CD4-positive, alpha-beta T cell (primary cell): ENCODE results near the gene ASTN2. TPM values are rescaled to one million over a fixed set of nuclear protein-coding genes. Genes with fewer than 3 reads are reported as not detected.

Experiments used
- ATAC-seq: fragments of 200-7000 bp; cut with Tn5 transposase; one replicate; pipeline ENCODE4 v1.10.0; 2022; ENCODE audit warnings: mild to moderate bottlenecking; ENCODE audit not compliant: poor library complexity
- CTCF ChIA-PET: fragments of 350-600 bp; sonication (Branson Sonifier 250); formaldehyde crosslinking; loops from one replicate; lab custom pipeline; 2021; ENCODE audit warnings: antibody characterized with exemption, inconsistent platforms; lab: Charles Lee
- POLR2A ChIA-PET: fragments of 350-600 bp; sonication (Branson Sonifier 250); formaldehyde crosslinking; loops from one replicate; lab custom pipeline; 2021; ENCODE audit warnings: antibody characterized with exemption, inconsistent platforms; lab: Charles Lee
- DNase-seq, 14 experiments: peaks; one replicate each; pipeline ENCODE4 v3.0.0-alpha.2; 2013 to 2020; ENCODE audit warnings: mixed read lengths in 2 of 14
- H3K27ac ChIP-seq, 2 donors: one replicate each; pipeline versions ENCODE4 v1.5.1 to v1.7.0; 2013; ENCODE audit warnings: low read length in 2 of 2, low read depth in 1 of 2, mild to moderate bottlenecking in 1 of 2
- H3K27me3 ChIP-seq, 2 experiments: 1 replicate in 1 of 2; 2 replicates in 1 of 2; pipeline versions ENCODE4 v1.6.1 to v1.7.0; 2013; ENCODE audit warnings: low read length in 2 of 2, control low read depth in 1 of 2, mild to moderate bottlenecking in 1 of 2, moderate library complexity in 1 of 2; ENCODE audit not compliant: insufficient read depth in 2 of 2, control insufficient read depth in 1 of 2
- H3K36me3 ChIP-seq: one replicate; pipeline ENCODE4 v1.6.1; 2013; ENCODE audit warnings: low read length, control low read depth; ENCODE audit not compliant: insufficient read depth
- H3K4me1 ChIP-seq: one replicate; pipeline ENCODE4 v1.6.1; 2013; ENCODE audit warnings: low read length, control low read depth; ENCODE audit not compliant: insufficient read depth
- H3K4me3 ChIP-seq: one replicate; pipeline ENCODE4 v1.5.1; 2013; ENCODE audit warnings: mild to moderate bottlenecking, low read length, moderate library complexity
- H3K9me3 ChIP-seq, 2 experiments: 1 replicate in 1 of 2; 2 replicates in 1 of 2; pipeline versions ENCODE4 v1.6.1 to v1.7.0; 2013; ENCODE audit warnings: low read length in 2 of 2, mild to moderate bottlenecking in 2 of 2, control low read depth in 1 of 2, moderate library complexity in 1 of 2; ENCODE audit not compliant: control insufficient read depth in 1 of 2, insufficient read depth in 1 of 2
- H3K27ac Mint-ChIP-seq: one replicate; pipeline ENCODE4 v1.8.0; 2020; ENCODE audit warnings: mixed read lengths
- H3K27me3 Mint-ChIP-seq: one replicate; pipeline ENCODE4 v1.8.0; 2021; ENCODE audit warnings: mixed read lengths
- H3K36me3 Mint-ChIP-seq: one replicate; pipeline ENCODE4 v1.8.0; 2021; ENCODE audit warnings: low read depth, mixed read lengths
- H3K4me1 Mint-ChIP-seq: one replicate; pipeline ENCODE4 v1.8.0; 2021; ENCODE audit warnings: low read depth, mixed read lengths
- H3K4me3 Mint-ChIP-seq: one replicate; pipeline ENCODE4 v1.8.0; 2020; ENCODE audit warnings: mild to moderate bottlenecking, mixed read lengths
- H3K9me3 Mint-ChIP-seq: one replicate; pipeline ENCODE4 v1.8.0; 2020; ENCODE audit warnings: mixed read lengths
- intact Hi-C, 2 experiments: fragments of 100-400 bp; cut with DNase I in 1 of 2; cut with micrococcal nuclease in 1 of 2; formaldehyde crosslinking; loops; one replicate each; pipeline versions ENCODE4 v1.15.1 to v1.9.0; 2023 to 2025; cut with DNase I, micrococcal nuclease
- total RNA-seq, 174 experiments: library from RNA in 2 of 174; stranded (reverse) in 2 of 174; gene quantifications; one replicate each; pipeline ENCODE4 v1.2.3 and lab custom pipeline; 2021 to 2026
- TF ChIP-seq, protein P1 (sequence below): fragments of 200-600 bp; IDR thresholded peaks from one replicate; pipeline ENCODE4 v1.8.0; 2022; ENCODE audit warnings: antibody characterized with exemption, mild to moderate bottlenecking

Gene ASTN2
- total RNA-seq, 2 experiments from 2014 or later: 2.3 to 2.4 TPM

GRCh38 chr9:116733010-116733641 lies 681.7 kb downstream of the ASTN2 start:
- DNase-seq: no peak
- ChIA-PET CTCF (no interaction called here), POLR2A (no interaction called here)
- Histone ChIP-seq H3K27ac (no peak overlapping the region), H3K27me3 (no peaks in the 10 kb centered on the region), H3K4me3 (no peak overlapping the region), H3K36me3 (no peaks in the 10 kb centered on the region), H3K4me1 (peaks cover 4% of the 10 kb centered on the region), H3K9me3 (no peaks in the 10 kb centered on the region)
- no peak overlapping the region for H3K27ac Mint-ChIP-seq
- no peak for ATAC-seq
- no peaks in the 10 kb centered on the region for H3K9me3 Mint-ChIP-seq
- no peaks in the 10 kb centered on the region for H3K4me1 Mint-ChIP-seq
- H3K36me3 Mint-ChIP-seq: no peaks in the 10 kb centered on the region
- TF ChIP-seq, protein P1, sequence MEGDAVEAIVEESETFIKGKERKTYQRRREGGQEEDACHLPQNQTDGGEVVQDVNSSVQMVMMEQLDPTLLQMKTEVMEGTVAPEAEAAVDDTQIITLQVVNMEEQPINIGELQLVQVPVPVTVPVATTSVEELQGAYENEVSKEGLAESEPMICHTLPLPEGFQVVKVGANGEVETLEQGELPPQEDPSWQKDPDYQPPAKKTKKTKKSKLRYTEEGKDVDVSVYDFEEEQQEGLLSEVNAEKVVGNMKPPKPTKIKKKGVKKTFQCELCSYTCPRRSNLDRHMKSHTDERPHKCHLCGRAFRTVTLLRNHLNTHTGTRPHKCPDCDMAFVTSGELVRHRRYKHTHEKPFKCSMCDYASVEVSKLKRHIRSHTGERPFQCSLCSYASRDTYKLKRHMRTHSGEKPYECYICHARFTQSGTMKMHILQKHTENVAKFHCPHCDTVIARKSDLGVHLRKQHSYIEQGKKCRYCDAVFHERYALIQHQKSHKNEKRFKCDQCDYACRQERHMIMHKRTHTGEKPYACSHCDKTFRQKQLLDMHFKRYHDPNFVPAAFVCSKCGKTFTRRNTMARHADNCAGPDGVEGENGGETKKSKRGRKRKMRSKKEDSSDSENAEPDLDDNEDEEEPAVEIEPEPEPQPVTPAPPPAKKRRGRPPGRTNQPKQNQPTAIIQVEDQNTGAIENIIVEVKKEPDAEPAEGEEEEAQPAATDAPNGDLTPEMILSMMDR: no peak
- no peak overlapping the region for H3K4me3 Mint-ChIP-seq
- intact Hi-C loops: no loop called here
- peaks cover 54% of the 10 kb centered on the region for H3K27me3 Mint-ChIP-seq

- DNase-seq: no peak
- no peaks in the 10 kb centered on the region for H3K27me3 ChIP-seq
- no peak overlapping the region for H3K27ac Mint-ChIP-seq
- no peaks in the 10 kb centered on the region for H3K9me3 Mint-ChIP-seq
- no peaks in the 10 kb centered on the region for H3K9me3 ChIP-seq
- no peaks in the 10 kb centered on the region for H3K4me1 Mint-ChIP-seq
- no peaks in the 10 kb centered on the region for H3K36me3 Mint-ChIP-seq
- TF ChIP-seq, protein P1: no peak
- peaks cover 28% of the 10 kb centered on the region for H3K27me3 Mint-ChIP-seq
- intact Hi-C loops: no loop called here
- H3K4me1 ChIP-seq: no peaks in the 10 kb centered on the region
- no peaks in the 10 kb centered on the region for H3K36me3 ChIP-seq
- no peak for ATAC-seq
- no peak overlapping the region for H3K4me3 Mint-ChIP-seq
- ChIA-PET CTCF (no interaction called here), POLR2A (no interaction called here)
- H3K4me3 ChIP-seq: no peak overlapping the region
- H3K27ac ChIP-seq: no peak overlapping the region
These were observed 688.3 kb downstream of the ASTN2 start for GRCh38 chr9:116726602-116727001.

GRCh38 chr9:116724123-116724522 lies 690.7 kb downstream of the ASTN2 start:
- H3K27me3 ChIP-seq: no peaks in the 10 kb centered on the region
- TF ChIP-seq, protein P1: no peak
- Mint-ChIP-seq H3K36me3 (no peaks in the 10 kb centered on the region), H3K9me3 (no peaks in the 10 kb centered on the region), H3K4me3 (no peak overlapping the region), H3K27ac (no peak overlapping the region), H3K27me3 (peaks cover 21% of the 10 kb centered on the region), H3K4me1 (no peaks in the 10 kb centered on the region)
- ChIA-PET CTCF (no interaction called here), POLR2A (no interaction called here)
- no peak overlapping the region for H3K27ac ChIP-seq
- no peaks in the 10 kb centered on the region for H3K4me1 ChIP-seq
- no peak for DNase-seq
- no peaks in the 10 kb centered on the region for H3K9me3 ChIP-seq
- no peak for ATAC-seq
- no peak overlapping the region for H3K4me3 ChIP-seq
- intact Hi-C loops: no loop called here
- H3K36me3 ChIP-seq: no peaks in the 10 kb centered on the region
